ENCODE results near the gene MYBPC1.

- no peak for TF ChIP-seq RNF2 (IDR thresholded peaks at IDR 0.05)
- no peak for TF ChIP-seq SRF (CRISPR knock-in tag; IDR thresholded peaks at IDR 0.05)
- no peak for TF ChIP-seq SRSF1 (IDR thresholded peaks at IDR 0.05; ENCODE audit: low read depth, low read length)
- TF ChIP-seq TCF7 (IDR thresholded peaks at IDR 0.05; ENCODE audit: borderline replicate concordance): no peak
- TF ChIP-seq CTCF (IDR thresholded peaks at IDR 0.05 in 2 of 3, conservative IDR thresholded peaks at IDR 0.05 in 1 of 3; ENCODE audit: insufficient read depth in 2 of 3, low read depth in 1 of 3, low read length in 3 of 3): no peak
- TF ChIP-seq SIN3A (IDR thresholded peaks at IDR 0.05; ENCODE audit: borderline replicate concordance in 2 of 2, control insufficient read depth in 1 of 2, low read depth in 2 of 2, low read length in 2 of 2): no peak
- TF ChIP-seq TAF1 (IDR thresholded peaks at IDR 0.05; ENCODE audit: control insufficient read depth, extremely low read depth, insufficient read depth, low read length, severe bottlenecking): no peak
- no peak for TF ChIP-seq ZBTB33 (CRISPR knock-in tag; IDR thresholded peaks at IDR 0.05)
- TF ChIP-seq JUND (IDR thresholded peaks at IDR 0.05; ENCODE audit: borderline replicate concordance, low read depth, low read length): no peak
- TF ChIP-seq JUND (tag; IDR thresholded peaks at IDR 0.05; ENCODE audit: borderline replicate concordance, low read depth, low read length): no peak
Measured at GRCh38 chr12:101634724-101635123, 40.0 kb downstream of the MYBPC1 start.

Data from K562 (cell line).